GM18870 (cell line): Measurements from ENCODE around the gene ESR2.
A peak's percentile ranks its signal among the peaks of the same experiment; 100 is the strongest.
"Not testable (repeated sequence)": the region's sequence is repeated elsewhere in the genome, so short reads cannot be mapped to it uniquely, and the experiment has no call there.

Experiments
- ATAC-seq: cut with Tn5 transposase; IDR thresholded peaks from one replicate; pipeline ENCODE4 v1.9.1; 2021; ENCODE audit warnings: moderate library complexity; ENCODE audit not compliant: unreplicated experiment

Gene ESR2

DNA sequence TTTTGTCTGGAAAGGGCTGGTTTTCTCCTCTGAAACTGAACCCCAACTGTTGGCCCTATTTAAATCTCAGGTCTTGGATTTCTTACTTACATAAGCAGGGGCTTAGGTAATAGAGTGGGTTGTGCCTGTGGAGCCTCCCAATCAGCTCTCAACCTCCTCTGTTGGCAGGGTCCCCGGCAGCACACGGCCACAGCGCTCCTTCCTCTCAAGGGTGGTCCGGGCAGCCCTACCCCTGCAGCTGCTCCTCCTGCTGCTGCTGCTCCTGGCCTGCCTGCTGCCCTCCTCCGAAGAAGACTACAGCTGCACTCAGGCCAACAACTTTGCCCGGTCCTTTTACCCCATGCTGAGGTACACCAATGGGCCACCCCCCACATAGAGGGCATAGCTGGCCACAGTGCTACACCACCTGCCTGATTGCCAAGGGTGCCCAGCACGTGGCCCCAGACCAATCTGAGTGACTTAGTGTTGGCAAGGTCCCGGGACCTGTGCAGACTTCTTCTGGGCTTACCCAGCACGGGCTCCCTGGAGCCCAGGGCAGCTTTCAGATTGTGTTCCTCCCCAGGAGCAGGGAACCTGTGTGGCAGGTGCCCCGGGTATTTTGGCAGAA is 68.9 kb downstream of the ESR2 start:
- no peak for ATAC-seq

- no peak for ATAC-seq
Observed at GRCh38 chr14:64221391-64222003, 72.7 kb downstream of the ESR2 start.

DNA sequence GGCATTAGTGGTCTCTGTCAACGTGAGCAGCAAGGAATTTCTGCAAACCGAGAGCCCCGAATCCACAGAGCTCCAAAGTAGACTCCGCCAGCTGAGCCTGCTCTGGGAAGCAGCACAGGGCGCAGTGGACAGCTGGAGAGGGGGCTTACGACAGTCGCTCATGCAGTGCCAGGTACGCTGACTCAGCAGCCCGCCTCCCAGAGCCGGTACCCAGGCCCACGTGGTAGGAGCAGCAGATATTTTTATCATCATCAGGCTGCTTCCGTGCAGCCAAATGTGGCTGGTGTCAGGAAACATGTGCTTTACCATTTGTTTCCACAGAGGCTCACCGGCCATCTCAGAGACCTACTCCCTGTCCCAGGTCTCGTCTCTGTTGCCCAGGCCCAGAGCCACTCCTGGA is 73.7 kb downstream of the ESR2 start:
- no peak for ATAC-seq

GRCh38 chr14:64220056-64220455 is 74.1 kb downstream of the ESR2 start:
- ATAC-seq, result no peak

DNA sequence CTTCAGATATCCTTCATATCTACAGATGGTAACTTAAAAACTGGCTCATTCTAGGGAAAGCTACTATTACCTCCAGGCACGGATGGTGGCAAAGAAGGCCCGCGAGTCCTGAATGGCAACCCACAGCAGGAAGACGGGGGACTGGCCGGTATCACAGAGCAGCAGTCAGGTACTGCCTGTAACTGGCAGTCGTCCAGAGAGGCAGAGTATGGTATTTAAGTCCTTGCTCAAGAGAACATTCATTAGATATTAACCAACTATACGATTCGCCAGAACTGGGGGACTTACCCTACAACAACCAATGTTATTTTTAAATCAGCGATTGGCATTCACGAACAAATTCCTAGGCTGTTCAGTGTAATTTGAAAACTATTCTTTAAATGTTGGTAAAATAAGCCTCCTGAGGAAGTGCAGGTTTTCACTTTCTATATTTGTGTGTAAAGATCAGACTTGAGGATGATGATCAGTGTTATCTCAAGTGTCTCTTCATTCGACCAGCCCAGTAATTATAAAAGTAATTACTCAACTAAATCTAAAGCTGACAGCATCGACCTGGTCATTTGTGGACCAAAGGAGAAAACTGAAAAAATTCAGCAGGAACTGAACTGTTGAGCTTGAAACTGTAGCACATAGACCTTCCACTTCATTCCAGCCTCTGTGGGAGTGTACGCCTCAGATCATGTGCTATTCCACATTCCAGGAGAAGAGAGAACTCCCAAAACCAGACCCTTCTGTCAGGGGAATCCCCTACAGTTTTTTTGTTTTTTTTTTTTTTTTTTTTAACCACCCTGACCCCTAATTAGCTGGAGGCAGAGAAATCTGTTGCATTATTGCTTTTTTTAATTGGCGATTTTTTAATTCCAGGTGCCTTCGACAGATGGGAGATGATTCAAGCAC is 75.6 kb downstream of the ESR2 start:
- no peak for ATAC-seq

DNA sequence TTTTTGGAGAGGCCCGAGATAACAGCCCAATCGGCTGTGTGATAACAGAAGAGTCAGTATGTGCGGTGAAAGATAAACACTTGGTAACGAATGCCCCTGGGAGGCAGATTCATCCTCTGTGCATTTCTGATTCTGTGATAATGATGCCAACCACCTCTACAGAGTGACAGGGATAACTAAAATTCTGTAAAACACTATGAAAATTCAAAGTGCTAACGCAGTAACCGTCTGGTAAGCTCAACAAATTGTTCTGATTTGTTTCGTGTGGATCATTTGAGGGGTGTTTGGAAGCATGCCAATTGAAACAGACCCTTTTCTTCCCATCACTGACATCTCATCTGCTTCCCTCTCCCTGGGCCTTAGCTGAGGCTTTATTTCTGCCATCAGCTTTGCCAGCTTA is 76.3 kb downstream of the ESR2 start:
- ATAC-seq, result no peak

- no peak for ATAC-seq
Observed at GRCh38 chr14:64217308-64217707, 76.9 kb downstream of the ESR2 start.

GRCh38 chr14:64215978-64216377 is 78.2 kb downstream of the ESR2 start:
- ATAC-seq, result no peak

DNA sequence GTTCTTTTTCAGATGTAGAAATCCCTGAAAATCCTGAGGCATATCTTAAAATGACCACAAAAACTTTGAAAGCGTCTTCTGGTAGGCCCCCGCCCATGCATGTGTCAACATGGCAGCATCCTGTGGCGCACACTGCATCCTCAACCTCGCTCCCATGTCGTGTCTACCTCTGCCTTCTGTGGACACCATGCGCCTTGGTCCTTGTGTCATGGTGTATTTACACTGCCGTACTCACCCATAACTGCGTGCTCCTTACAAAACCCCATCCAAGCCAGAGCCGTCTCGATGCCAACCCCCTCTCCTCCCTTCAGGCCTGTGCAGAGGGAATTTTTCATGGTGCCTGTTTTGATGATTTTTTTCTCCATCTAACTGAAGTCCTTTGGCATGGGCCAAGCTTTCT is 78.9 kb downstream of the ESR2 start:
- ATAC-seq, result no peak

GRCh38 chr14:64213853-64214570 is 80.2 kb downstream of the ESR2 start:
- ATAC-seq, result no peak

- no peak for ATAC-seq
Observed at GRCh38 chr14:64213086-64213485, 81.1 kb downstream of the ESR2 start.

DNA sequence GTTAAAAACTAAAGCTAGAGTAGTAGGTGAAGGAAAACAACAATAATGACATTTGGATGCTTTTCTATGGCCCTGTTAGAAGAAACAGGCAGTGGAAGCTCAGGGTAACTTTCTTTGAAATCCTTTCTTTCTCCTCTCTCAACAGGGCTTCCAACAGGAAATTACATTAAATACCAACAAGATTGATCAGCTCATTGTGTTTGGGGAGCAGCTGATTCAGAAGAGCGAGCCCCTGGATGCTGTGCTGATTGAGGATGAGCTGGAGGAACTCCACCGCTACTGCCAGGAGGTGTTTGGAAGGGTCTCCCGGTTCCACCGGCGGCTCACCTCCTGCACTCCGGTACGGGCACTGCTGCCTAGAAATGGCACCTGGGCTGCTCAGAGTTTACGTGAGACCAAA is 81.5 kb downstream of the ESR2 start:
- no peak for ATAC-seq

DNA sequence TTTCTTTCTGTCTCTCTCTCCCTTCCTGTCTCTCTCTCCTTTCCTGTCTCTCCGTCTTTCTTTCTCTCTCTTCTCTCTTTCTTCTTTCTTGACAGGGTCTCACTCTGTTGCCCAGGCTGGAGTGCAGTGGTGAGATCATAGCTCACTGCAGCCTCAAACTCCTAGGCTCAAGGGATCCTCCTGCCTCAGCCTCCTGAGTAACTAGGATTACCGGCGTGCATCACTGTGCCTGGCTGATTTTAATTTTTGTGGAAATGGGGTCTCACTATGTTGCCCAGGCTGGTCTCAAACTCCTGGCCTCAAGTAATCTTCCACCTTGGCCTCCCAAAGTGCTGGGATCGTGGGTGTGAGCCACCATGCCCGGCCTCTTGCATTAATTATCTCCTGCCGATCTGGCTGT is 83.3 kb downstream of the ESR2 start:
- ATAC-seq, result not testable (repeated sequence)

DNA sequence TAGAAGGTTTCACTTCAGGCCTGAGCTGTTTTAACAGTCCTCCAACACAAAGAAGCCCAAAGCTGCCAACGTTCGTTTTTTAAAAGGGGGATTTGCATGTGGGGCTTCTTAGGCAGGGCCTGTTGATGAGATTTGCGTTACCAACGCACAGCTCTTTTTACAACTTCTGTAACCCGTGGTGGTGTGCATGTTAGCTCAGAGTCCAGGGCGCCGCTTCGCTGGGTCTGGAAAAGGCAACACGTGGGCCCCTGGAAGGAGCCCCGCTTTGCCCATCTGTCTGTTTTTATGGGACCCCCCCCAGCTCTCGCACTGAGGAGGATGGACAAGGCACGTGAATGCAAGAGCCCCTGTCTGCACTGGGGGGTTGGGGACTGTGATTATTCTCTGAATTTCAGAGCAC is 84.0 kb downstream of the ESR2 start:
- no peak for ATAC-seq

DNA sequence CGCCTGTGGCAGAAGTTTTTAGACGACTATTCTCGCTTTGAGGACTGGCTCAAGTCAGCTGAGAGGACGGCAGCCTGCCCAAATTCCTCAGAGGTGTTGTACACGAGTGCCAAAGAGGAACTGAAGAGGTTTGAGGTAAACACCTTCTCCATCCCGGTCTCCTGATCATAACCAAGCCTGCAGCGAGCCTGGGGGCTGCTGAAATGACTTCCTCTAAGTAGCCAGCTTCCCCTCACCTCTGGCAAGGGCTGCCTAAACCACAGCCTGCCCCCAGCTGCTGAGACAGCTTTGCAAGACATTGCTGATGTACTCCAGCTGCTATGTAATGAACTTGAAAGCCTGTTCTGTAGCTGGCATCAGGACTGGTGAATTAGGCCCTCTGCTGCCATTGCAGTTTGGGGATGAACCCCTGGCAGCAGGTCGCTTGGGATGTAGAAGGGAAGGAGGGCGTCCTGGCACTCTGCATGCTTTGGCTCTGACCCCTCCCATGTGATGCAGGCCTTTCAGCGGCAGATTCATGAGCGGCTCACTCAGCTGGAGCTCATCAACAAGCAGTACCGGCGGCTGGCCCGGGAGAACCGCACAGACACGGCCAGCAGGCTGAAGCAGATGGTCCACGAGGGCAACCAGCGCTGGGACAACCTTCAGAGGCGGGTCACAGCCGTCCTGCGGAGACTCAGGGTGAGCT is 84.6 kb downstream of the ESR2 start:
- ATAC-seq, result peak; percentile 72

DNA sequence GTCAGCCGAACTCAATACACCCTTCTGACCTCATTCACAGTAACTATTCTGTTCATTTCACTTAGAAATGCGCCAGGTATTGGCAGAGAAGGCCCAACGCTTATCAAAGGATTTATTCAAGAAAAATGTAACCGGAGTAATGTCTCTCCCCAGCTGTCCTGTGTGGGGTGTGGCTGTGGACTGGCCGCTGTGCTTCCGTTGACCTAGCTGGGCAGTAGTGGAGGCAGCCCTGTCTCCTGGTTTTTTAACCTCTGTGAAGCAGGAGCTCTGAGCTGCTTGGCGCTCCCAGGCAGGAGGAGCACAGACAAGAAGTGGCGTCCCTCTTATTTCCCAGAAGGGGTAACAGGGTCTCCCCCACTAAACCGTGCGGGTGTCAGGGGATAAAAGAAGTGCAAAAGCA is 85.2 kb downstream of the ESR2 start:
- no peak for ATAC-seq

DNA sequence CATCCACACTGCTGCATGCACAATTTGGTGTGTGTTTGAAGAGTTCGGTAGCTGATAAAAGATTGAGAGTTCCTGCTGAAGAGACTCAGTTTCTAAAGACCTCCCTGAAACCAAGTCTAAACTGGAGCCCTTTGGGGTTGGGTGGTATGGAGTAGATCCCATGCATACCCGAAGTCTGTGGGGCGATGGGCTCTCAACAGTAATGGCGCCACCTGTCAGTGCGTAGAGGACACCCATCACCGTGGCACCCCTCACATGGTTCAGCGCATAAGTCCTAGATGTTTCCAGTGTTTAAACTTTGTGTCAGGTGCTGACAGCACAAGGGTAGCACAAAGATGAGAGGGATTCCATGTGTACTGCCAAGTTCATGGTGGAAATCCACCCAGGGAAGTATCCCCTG is 85.9 kb downstream of the ESR2 start:
- ATAC-seq, result no peak

- no peak for ATAC-seq
Observed at GRCh38 chr14:64203366-64204006, 90.7 kb downstream of the ESR2 start.

DNA sequence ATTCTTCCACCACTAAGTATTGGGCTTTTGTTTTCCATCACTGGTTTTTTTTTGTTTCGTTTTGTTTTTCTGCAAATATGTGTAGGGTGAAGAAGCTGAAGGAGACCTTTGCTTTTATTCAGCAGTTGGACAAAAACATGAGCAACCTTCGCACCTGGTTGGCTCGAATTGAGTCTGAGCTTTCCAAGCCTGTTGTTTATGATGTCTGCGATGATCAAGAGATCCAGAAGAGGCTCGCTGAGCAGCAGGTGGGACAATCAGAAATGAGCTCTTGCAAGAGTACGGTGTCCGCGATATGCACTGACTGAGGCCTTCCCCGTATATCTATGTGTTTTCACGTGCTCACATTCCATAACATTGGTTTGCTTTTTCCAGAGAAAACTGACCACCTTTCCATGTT is 91.5 kb downstream of the ESR2 start:
- no peak for ATAC-seq

DNA sequence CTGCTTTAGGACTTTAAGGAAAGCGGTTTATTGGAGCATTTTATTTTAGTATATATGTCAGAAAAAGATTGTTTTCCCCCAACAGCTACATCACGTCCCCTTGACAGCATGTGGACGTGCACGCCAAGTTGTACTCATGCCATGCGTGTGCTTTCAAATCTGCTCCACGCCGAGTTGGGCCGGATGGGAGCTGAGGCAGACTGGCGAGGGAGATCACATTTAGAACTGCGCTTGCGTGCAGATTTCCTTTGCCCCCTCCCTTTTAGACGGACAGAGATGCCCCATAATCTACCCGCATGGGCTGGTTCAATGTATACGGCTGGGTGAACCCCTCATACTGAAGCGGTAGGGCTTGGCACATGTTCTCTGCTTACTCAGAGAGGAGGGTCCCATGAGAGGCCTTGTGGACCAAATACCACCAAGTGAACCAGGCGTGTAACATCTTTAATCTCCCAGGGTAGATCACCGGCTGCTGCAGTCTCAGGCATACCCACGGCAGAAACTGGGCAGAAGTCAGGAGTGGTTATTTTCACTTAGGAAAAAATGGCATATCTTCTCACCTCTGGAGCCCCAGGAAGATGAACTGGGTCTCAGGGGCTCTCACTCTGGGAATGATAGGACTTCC is 92.1 kb downstream of the ESR2 start:
- no peak for ATAC-seq
